Natural killer cell treated with Interleukin-12 subunit alpha and Interleukin-12 subunit beta and Interleukin-15 and Interleukin-18, amount 100 ng/mL, for 72 hours (primary cell): ENCODE results near the gene ZNF423. TPM values are rescaled to one million over a fixed set of nuclear protein-coding genes. Genes with fewer than 3 reads are reported as not detected.
A peak's percentile ranks its signal among the peaks of the same experiment; 100 is the strongest.
"Not testable (repeated sequence)": the region's sequence is repeated elsewhere in the genome, so short reads cannot be mapped to it uniquely, and the experiment has no call there.

Experiments
- ATAC-seq, 2 donors: fragments of 150-1000 bp; cut with Tn5 transposase in 1 of 2; sonication (Bioruptor Pico), chemical (Tn5 transposase) in 1 of 2; 2 replicates each; pipeline ENCODE4 v1.10.0; 2021
- DNase-seq: peaks from one replicate; pipeline ENCODE4 v3.0.0; 2022; ENCODE audit warnings: low spot score
- H3K27ac Mint-ChIP-seq, 2 donors: 1 replicate in 1 of 2; 2 replicates in 1 of 2; pipeline ENCODE4 v1.8.0; 2022; ENCODE audit warnings: mixed read lengths in 2 of 2, mild to moderate bottlenecking in 1 of 2, moderate library complexity in 1 of 2
- H3K27me3 Mint-ChIP-seq, 2 donors: 1 replicate in 1 of 2; 2 replicates in 1 of 2; pipeline ENCODE4 v1.8.0; 2022; ENCODE audit warnings: mixed read lengths in 2 of 2
- H3K36me3 Mint-ChIP-seq: one replicate; pipeline ENCODE4 v1.8.0; 2022; ENCODE audit warnings: mixed read lengths
- H3K4me1 Mint-ChIP-seq, 2 donors: 1 replicate in 1 of 2; 2 replicates in 1 of 2; pipeline ENCODE4 v1.8.0; 2022; ENCODE audit warnings: low read depth in 2 of 2, mixed read lengths in 2 of 2, mild to moderate bottlenecking in 1 of 2
- H3K4me3 Mint-ChIP-seq: one replicate; pipeline ENCODE4 v1.8.0; 2022; ENCODE audit warnings: mixed read lengths
- H3K9me3 Mint-ChIP-seq: 2 replicates; pipeline ENCODE4 v1.8.0; 2022; ENCODE audit warnings: mixed read lengths
- total RNA-seq, 2 donors: library from RNA; stranded (reverse); gene quantifications; one replicate each; pipeline ENCODE4 v1.2.3, GENCODE V29; 2022

Gene ZNF423
- total RNA-seq, 2 donors from 2014 or later, result not detected

GRCh38 chr16:49883076-49884014 lies 27.4 kb upstream of the ZNF423 start:
- H3K36me3 Mint-ChIP-seq, result no peaks in the 10 kb centered on the region
- H3K27me3 Mint-ChIP-seq, result peaks cover 8 to 28% of the 10 kb centered on the region in 2 donors
- H3K4me3 Mint-ChIP-seq, result no peak overlapping the region
- H3K4me1 Mint-ChIP-seq, result no peaks in the 10 kb centered on the region
- DNase-seq (no peak), ATAC-seq (no peak)
- H3K27ac Mint-ChIP-seq, result no peak overlapping the region
- H3K9me3 Mint-ChIP-seq, result no peaks in the 10 kb centered on the region

- DNase-seq (no peak), ATAC-seq (no peak)
- H3K9me3 Mint-ChIP-seq, result no peaks in the 10 kb centered on the region
- no peaks in the 10 kb centered on the region for H3K4me1 Mint-ChIP-seq
- H3K36me3 Mint-ChIP-seq, result no peaks in the 10 kb centered on the region
- H3K27ac Mint-ChIP-seq, result no peak overlapping the region
- H3K4me3 Mint-ChIP-seq, result no peak overlapping the region
- H3K27me3 Mint-ChIP-seq, result peaks cover 8 to 20% of the 10 kb centered on the region in 2 donors
These were observed 26.0 kb upstream of the ZNF423 start for GRCh38 chr16:49881890-49882289.

GRCh38 chr16:49878540-49878939 lies 22.6 kb upstream of the ZNF423 start:
- not testable (repeated sequence) for H3K4me3 Mint-ChIP-seq, H3K36me3 Mint-ChIP-seq

GRCh38 chr16:49876716-49877129 lies 20.8 kb upstream of the ZNF423 start:
- ATAC-seq (peak; percentile 47 to 74), DNase-seq (no peak)
- no peak overlapping the region for H3K27ac Mint-ChIP-seq
- H3K4me3 Mint-ChIP-seq, result no peak overlapping the region
- H3K4me1 Mint-ChIP-seq, result no peaks in the 10 kb centered on the region
- no peaks in the 10 kb centered on the region for H3K36me3 Mint-ChIP-seq
- H3K9me3 Mint-ChIP-seq, result no peaks in the 10 kb centered on the region
- H3K27me3 Mint-ChIP-seq, result peaks cover 14 to 25% of the 10 kb centered on the region in 2 donors

More at GRCh38 chr16:49878540-49878939, 22.6 kb upstream of the ZNF423 start:
- not testable (repeated sequence) for H3K9me3 Mint-ChIP-seq, DNase-seq, H3K4me1 Mint-ChIP-seq, ATAC-seq, H3K27ac Mint-ChIP-seq
- peaks cover 13 to 17% of the 10 kb centered on the region in 2 donors for H3K27me3 Mint-ChIP-seq

GRCh38 chr16:49875806-49876715 lies 20.1 kb upstream of the ZNF423 start:
- H3K36me3 Mint-ChIP-seq, result no peaks in the 10 kb centered on the region
- no peaks in the 10 kb centered on the region for H3K4me1 Mint-ChIP-seq
- H3K27ac Mint-ChIP-seq, result no peak overlapping the region
- peaks cover 14 to 25% of the 10 kb centered on the region in 2 donors for H3K27me3 Mint-ChIP-seq
- DNase-seq (no peak), ATAC-seq (peak in 1 of 2 donors; percentile 26)
- no peak overlapping the region for H3K4me3 Mint-ChIP-seq
- no peaks in the 10 kb centered on the region for H3K9me3 Mint-ChIP-seq

- DNase-seq (no peak), ATAC-seq (no peak)
- Mint-ChIP-seq H3K27me3 (peaks cover 12 to 22% of the 10 kb centered on the region in 2 donors), H3K4me3 (no peak overlapping the region), H3K36me3 (no peaks in the 10 kb centered on the region), H3K4me1 (no peaks in the 10 kb centered on the region), H3K27ac (no peak overlapping the region), H3K9me3 (no peaks in the 10 kb centered on the region)
These were observed 18.8 kb upstream of the ZNF423 start for GRCh38 chr16:49874613-49875237.

GRCh38 chr16:49871824-49872223 lies 15.9 kb upstream of the ZNF423 start:
- ATAC-seq, result not testable (repeated sequence)

GRCh38 chr16:49869731-49870130 lies 13.8 kb upstream of the ZNF423 start:
- no peaks in the 10 kb centered on the region for H3K4me1 Mint-ChIP-seq
- H3K36me3 Mint-ChIP-seq, result no peaks in the 10 kb centered on the region
- no peak for ATAC-seq
- no peaks in the 10 kb centered on the region for H3K9me3 Mint-ChIP-seq
- no peak overlapping the region for H3K4me3 Mint-ChIP-seq
- no peak overlapping the region for H3K27ac Mint-ChIP-seq
- no peak for DNase-seq
- H3K27me3 Mint-ChIP-seq, result peaks cover 7 to 12% of the 10 kb centered on the region in 2 donors

More at GRCh38 chr16:49871824-49872223, 15.9 kb upstream of the ZNF423 start:
- H3K36me3 Mint-ChIP-seq, H3K4me3 Mint-ChIP-seq, H3K9me3 Mint-ChIP-seq, H3K4me1 Mint-ChIP-seq, DNase-seq, H3K27ac Mint-ChIP-seq: not testable (repeated sequence)
- peaks cover 15% of the 10 kb centered on the region in 2 donors for H3K27me3 Mint-ChIP-seq

- no peaks in the 10 kb centered on the region for H3K36me3 Mint-ChIP-seq
- no peak overlapping the region for H3K27ac Mint-ChIP-seq
- H3K27me3 Mint-ChIP-seq, result peaks cover 4 to 7% of the 10 kb centered on the region in 2 donors
- DNase-seq (no peak), ATAC-seq (no peak)
- no peak overlapping the region for H3K4me3 Mint-ChIP-seq
- H3K4me1 Mint-ChIP-seq, result no peaks in the 10 kb centered on the region
- H3K9me3 Mint-ChIP-seq, result no peaks in the 10 kb centered on the region
These were observed 12.1 kb upstream of the ZNF423 start for GRCh38 chr16:49867796-49868668.

GRCh38 chr16:49867234-49867633 lies 11.3 kb upstream of the ZNF423 start:
- Mint-ChIP-seq H3K4me3 (no peak overlapping the region), H3K9me3 (no peaks in the 10 kb centered on the region), H3K4me1 (no peaks in the 10 kb centered on the region), H3K27me3 (peaks cover 0 to 5% of the 10 kb centered on the region in 2 donors), H3K27ac (no peak overlapping the region), H3K36me3 (no peaks in the 10 kb centered on the region)
- no peak for ATAC-seq
- DNase-seq, result no peak

- Mint-ChIP-seq H3K27ac (no peak overlapping the region), H3K36me3 (no peaks in the 10 kb centered on the region), H3K4me1 (no peaks in the 10 kb centered on the region), H3K27me3 (peaks cover 5 to 10% of the 10 kb centered on the region in 2 donors), H3K9me3 (no peaks in the 10 kb centered on the region), H3K4me3 (no peak overlapping the region)
- no peak for ATAC-seq
- DNase-seq, result no peak
These were observed 10.7 kb upstream of the ZNF423 start for GRCh38 chr16:49866595-49867071.

GRCh38 chr16:49862694-49863093 lies 6.8 kb upstream of the ZNF423 start:
- H3K27ac Mint-ChIP-seq, result no peak overlapping the region
- DNase-seq, result no peak
- H3K9me3 Mint-ChIP-seq, result no peaks in the 10 kb centered on the region
- ATAC-seq, result no peak
- H3K27me3 Mint-ChIP-seq, result peaks cover 14 to 16% of the 10 kb centered on the region in 2 donors
- H3K4me1 Mint-ChIP-seq, result no peaks in the 10 kb centered on the region
- H3K36me3 Mint-ChIP-seq, result no peaks in the 10 kb centered on the region
- no peak overlapping the region for H3K4me3 Mint-ChIP-seq
